A673 (cell line): ENCODE data around the gene XIST. TPM values are rescaled to one million over a fixed set of nuclear protein-coding genes. Genes with fewer than 3 reads are reported as not detected.
"Not testable (repeated sequence)": the region's sequence is repeated elsewhere in the genome, so short reads cannot be mapped to it uniquely, and the experiment has no call there.

ENCODE experiments used
- BruUV-seq: library from RNA; stranded (reverse); fragments of 400-500 nt; replicated peaks from 2 replicates; lab custom pipeline; 2021; lab: Mats Ljungman, UMichigan
- CTCF ChIA-PET: fragments of 300-600 bp; sonication (Branson Sonifier 250); formaldehyde crosslinking; loops from one replicate; lab custom pipeline; 2022; ENCODE audit warnings: antibody characterized with exemption; lab: Charles Lee
- POLR2A ChIA-PET: fragments of 300-600 bp; sonication (Branson Sonifier 250); formaldehyde crosslinking; loops from one replicate; lab custom pipeline; 2022; ENCODE audit warnings: antibody characterized with exemption; ENCODE audit not compliant: low non-redundant PET; lab: Charles Lee
- DNase-seq: peaks from one replicate; pipeline ENCODE4 v3.0.0-alpha.2; 2015; ENCODE audit warnings: low spot score
- H3K27ac ChIP-seq: fragments of 200-600 bp; sonication (generic); 2 replicates; pipeline ENCODE4 v1.5.1; 2016; ENCODE audit warnings: mixed run types, low read depth, mild to moderate bottlenecking, mixed read lengths, antibody characterized with exemption, low read length; ENCODE audit not compliant: poor library complexity, severe bottlenecking
- H3K27me3 ChIP-seq: fragments of 200-600 bp; sonication (generic); replicated peaks from 2 replicates; pipeline ENCODE4 v1.6.1; 2017; ENCODE audit warnings: mixed run types, low read depth, mild to moderate bottlenecking, mixed read lengths, antibody characterized with exemption, low read length; ENCODE audit not compliant: insufficient read depth, poor library complexity
- H3K36me3 ChIP-seq: fragments of 200-600 bp; sonication (generic); 2 replicates; pipeline ENCODE4 v1.6.1; 2016; ENCODE audit warnings: mixed run types, mild to moderate bottlenecking, mixed read lengths, antibody characterized with exemption, low read length; ENCODE audit not compliant: insufficient read depth, poor library complexity, severe bottlenecking
- H3K4me1 ChIP-seq: fragments of 200-600 bp; sonication (generic); 2 replicates; pipeline ENCODE4 v1.6.1; 2017; ENCODE audit warnings: mixed run types, mild to moderate bottlenecking, mixed read lengths, antibody characterized with exemption, low read length; ENCODE audit not compliant: insufficient read depth, poor library complexity, severe bottlenecking
- H3K4me3 ChIP-seq: fragments of 200-600 bp; sonication (generic); 2 replicates; pipeline ENCODE4 v1.5.1; 2016; ENCODE audit warnings: low read depth, mixed run types, mild to moderate bottlenecking, mixed read lengths, low read length; ENCODE audit not compliant: poor library complexity, severe bottlenecking
- H3K9me3 ChIP-seq: fragments of 200-600 bp; sonication (generic); 2 replicates; pipeline ENCODE4 v1.6.1; 2016; ENCODE audit warnings: mixed run types, low read depth, mild to moderate bottlenecking, mixed read lengths, antibody characterized with exemption, low read length; ENCODE audit not compliant: poor library complexity, severe bottlenecking
- CTCF ChIP-seq: fragments of 300-800, 200-600 bp; sonication (generic); conservative IDR thresholded peaks from 2 replicates; pipeline ENCODE4 v1.5.1; 2017; ENCODE audit warnings: low read depth, mild to moderate bottlenecking, antibody characterized with exemption, low read length, moderate library complexity, mixed read lengths
- EZH2 ChIP-seq: fragments of 200-600 bp; sonication (generic); IDR thresholded peaks from 2 replicates; pipeline ENCODE4 v1.6.1; 2017; ENCODE audit warnings: borderline replicate concordance, low read depth, mild to moderate bottlenecking, mixed read lengths, antibody characterized with exemption, low read length; ENCODE audit not compliant: poor library complexity, severe bottlenecking
- intact Hi-C: fragments of 100-400 bp; cut with micrococcal nuclease; formaldehyde crosslinking; loops from one replicate; pipeline ENCODE4 v1.10.0; 2022; ENCODE audit not compliant: unreplicated experiment
- total RNA-seq: library from RNA; stranded (reverse); gene quantifications from 2 replicates; pipeline ENCODE4 v1.2.3, GENCODE V29; 2021

The XIST gene
- total RNA-seq, 1 experiment from 2014 or later = 305 TPM

GRCh38 chrX:73818200-73819116, 34.1 kb downstream of the XIST start:
- no peak for DNase-seq
- no TSS peak for BruUV-seq
- H3K27me3 ChIP-seq = no peaks in the 10 kb centered on the region
- no peaks in the 10 kb centered on the region for H3K4me1 ChIP-seq
- TF ChIP-seq CTCF (no peak), EZH2 (no peak)
- peaks cover 13% of the 10 kb centered on the region for H3K36me3 ChIP-seq
- intact Hi-C loops = no loop called here
- ChIA-PET POLR2A (no interaction called here), CTCF (no interaction called here)
- H3K27ac ChIP-seq = no peak overlapping the region
- no peak overlapping the region for H3K4me3 ChIP-seq
- no peaks in the 10 kb centered on the region for H3K9me3 ChIP-seq

- intact Hi-C loops = no loop called here
- Histone ChIP-seq H3K4me3 (no peak overlapping the region), H3K4me1 (no peaks in the 10 kb centered on the region), H3K27ac (no peak overlapping the region), H3K36me3 (peaks cover 10% of the 10 kb centered on the region), H3K9me3 (no peaks in the 10 kb centered on the region), H3K27me3 (no peaks in the 10 kb centered on the region)
- ChIA-PET CTCF (no interaction called here), POLR2A (no interaction called here)
- no peak for DNase-seq
- no TSS peak for BruUV-seq
- TF ChIP-seq EZH2 (no peak), CTCF (no peak)
Measured at GRCh38 chrX:73817393-73818199, 34.9 kb downstream of the XIST start.

DNA sequence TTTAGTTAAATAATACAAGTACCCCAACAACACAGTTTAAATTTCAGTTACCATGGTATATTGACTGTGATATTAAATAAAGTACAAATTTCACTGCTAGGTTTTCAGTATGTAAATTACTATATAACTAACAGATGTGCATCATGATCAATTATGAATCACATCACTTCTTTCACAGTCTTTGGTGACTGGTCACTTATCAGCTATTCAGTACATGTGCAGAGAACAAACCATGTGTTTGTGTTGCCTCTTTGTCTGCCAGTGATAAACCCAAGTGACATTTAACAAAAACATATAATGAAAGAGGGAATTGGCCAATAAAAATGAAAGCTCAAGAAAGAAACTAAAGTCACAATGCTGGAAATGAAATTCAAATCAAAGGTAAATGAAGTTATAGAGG, 40.3 kb downstream of the XIST start:
- BruUV-seq = no TSS peak
- H3K27ac ChIP-seq = no peak overlapping the region
- intact Hi-C loops = no loop called here
- DNase-seq = no peak
- ChIA-PET CTCF (no interaction called here), POLR2A (no interaction called here)
- H3K4me1 ChIP-seq = no peaks in the 10 kb centered on the region
- no peak for TF ChIP-seq CTCF
- no peaks in the 10 kb centered on the region for H3K36me3 ChIP-seq
- no peaks in the 10 kb centered on the region for H3K9me3 ChIP-seq
- no peak overlapping the region for H3K4me3 ChIP-seq
- no peaks in the 10 kb centered on the region for H3K27me3 ChIP-seq

DNA sequence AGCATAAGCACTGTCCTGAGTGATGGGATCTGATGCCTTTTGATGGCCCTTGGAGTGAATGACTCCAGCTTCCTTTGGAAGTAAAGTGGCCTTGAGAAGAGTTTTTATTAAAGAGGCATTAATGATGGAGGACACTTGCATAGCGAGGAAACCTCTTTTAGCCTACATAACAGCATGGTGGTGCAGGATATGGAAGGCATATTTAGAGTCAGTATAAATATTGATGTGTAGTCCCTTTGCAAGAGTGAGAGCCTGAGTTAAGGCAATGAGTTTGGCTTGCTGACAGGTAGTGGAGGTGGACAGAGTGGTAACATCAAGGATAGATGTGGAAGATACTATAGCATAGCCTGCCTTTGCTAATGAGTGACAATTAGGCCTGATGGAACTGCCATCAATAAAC, 48.4 kb downstream of the XIST start:
- POLR2A ChIA-PET, DNase-seq, H3K27me3 ChIP-seq, H3K27ac ChIP-seq, CTCF ChIA-PET, H3K9me3 ChIP-seq, BruUV-seq, H3K4me3 ChIP-seq, H3K4me1 ChIP-seq, intact Hi-C loops, H3K36me3 ChIP-seq: not testable (repeated sequence)
